ENCODE results near the gene SCCPDH.

GRCh38 chr1:246798107-246798506 lies 73.9 kb downstream of the SCCPDH start:
- TF ChIP-seq CTCF (conservative IDR thresholded peaks at IDR 0.05): no peak
- TF ChIP-seq ZFX (IDR thresholded peaks at IDR 0.05): no peak
